HG02973 (cell line): ENCODE measurements around the gene SLC43A3.
A peak's percentile ranks its signal among the peaks of the same experiment; 100 is the strongest.

Experiments
- ATAC-seq: cut with Tn5 transposase; IDR thresholded peaks from one replicate; pipeline ENCODE4 v1.9.1; 2021; ENCODE audit warnings: moderate library complexity; ENCODE audit not compliant: unreplicated experiment

Gene SLC43A3

GRCh38 chr11:57430952-57431351 is 4.0 kb upstream of the SLC43A3 start:
- no peak for ATAC-seq

GRCh38 chr11:57429946-57430345 is 3.0 kb upstream of the SLC43A3 start:
- ATAC-seq: no peak

GRCh38 chr11:57428643-57429042 is 1.7 kb upstream of the SLC43A3 start:
- no peak for ATAC-seq

GRCh38 chr11:57427727-57428082 is 784 bp upstream of the SLC43A3 start:
- ATAC-seq: no peak

- peak; percentile 0 for ATAC-seq
Measured at GRCh38 chr11:57426439-57426928, 437 bp downstream of the SLC43A3 start.

- no peak for ATAC-seq
Measured at GRCh38 chr11:57425565-57426438, 1.1 kb downstream of the SLC43A3 start.

- ATAC-seq: peak; percentile 94
Measured at GRCh38 chr11:57424792-57425564, 1.9 kb downstream of the SLC43A3 start.

GRCh38 chr11:57424137-57424791 is 2.7 kb downstream of the SLC43A3 start:
- no peak for ATAC-seq

- ATAC-seq: no peak
Measured at GRCh38 chr11:57422669-57423068, 4.3 kb downstream of the SLC43A3 start.

GRCh38 chr11:57421805-57422204 is 5.1 kb downstream of the SLC43A3 start:
- ATAC-seq: no peak

- ATAC-seq: no peak
Measured at GRCh38 chr11:57421066-57421465, 5.9 kb downstream of the SLC43A3 start.

GRCh38 chr11:57419146-57419545 is 7.8 kb downstream of the SLC43A3 start:
- ATAC-seq: no peak

- no peak for ATAC-seq
Measured at GRCh38 chr11:57418131-57418530, 8.8 kb downstream of the SLC43A3 start.

- ATAC-seq: no peak
Measured at GRCh38 chr11:57417056-57417455, 9.9 kb downstream of the SLC43A3 start.

- no peak for ATAC-seq
Measured at GRCh38 chr11:57416436-57416835, 10.5 kb downstream of the SLC43A3 start.

GRCh38 chr11:57414612-57415212 is 12.2 kb downstream of the SLC43A3 start:
- no peak for ATAC-seq

GRCh38 chr11:57413681-57414080 is 13.2 kb downstream of the SLC43A3 start:
- ATAC-seq: no peak

GRCh38 chr11:57410287-57410686 is 16.6 kb downstream of the SLC43A3 start:
- no peak for ATAC-seq

- ATAC-seq: no peak
Measured at GRCh38 chr11:57409321-57410100, 17.4 kb downstream of the SLC43A3 start.

- no peak for ATAC-seq
Measured at GRCh38 chr11:57408771-57409170, 18.1 kb downstream of the SLC43A3 start.
